CD4-positive, alpha-beta T cell treated with Interleukin-21 for 1 hour (primary cell): Measurements from ENCODE around the gene IQCH.
"Not testable (repeated sequence)": the region's sequence is repeated elsewhere in the genome, so short reads cannot be mapped to it uniquely, and the experiment has no call there.

ENCODE experiments used
- DNase-seq: peaks from one replicate; pipeline ENCODE4 v3.0.0-alpha.2; 2020

The IQCH gene

GRCh38 chr15:67359431-67360079, 105.0 kb downstream of the IQCH start:
- no peak for DNase-seq

- DNase-seq: no peak
Measured at GRCh38 chr15:67361100-67361499, 106.5 kb downstream of the IQCH start.

GRCh38 chr15:67363712-67364111, 109.1 kb downstream of the IQCH start:
- DNase-seq: not testable (repeated sequence)

- DNase-seq: no peak
Measured at GRCh38 chr15:67365994-67366393, 111.4 kb downstream of the IQCH start.

- DNase-seq: no peak
Measured at GRCh38 chr15:67366904-67367303, 112.3 kb downstream of the IQCH start.

GRCh38 chr15:67369359-67369998, 114.9 kb downstream of the IQCH start:
- DNase-seq: no peak

GRCh38 chr15:67370206-67370954, 115.8 kb downstream of the IQCH start:
- no peak for DNase-seq

- no peak for DNase-seq
Measured at GRCh38 chr15:67372543-67372942, 118.0 kb downstream of the IQCH start.

GRCh38 chr15:67372986-67373675, 118.5 kb downstream of the IQCH start:
- DNase-seq: no peak

GRCh38 chr15:67373971-67374370, 119.4 kb downstream of the IQCH start:
- DNase-seq: no peak

GRCh38 chr15:67379530-67379929, 124.9 kb downstream of the IQCH start:
- no peak for DNase-seq

- DNase-seq: no peak
Measured at GRCh38 chr15:67380921-67381320, 126.3 kb downstream of the IQCH start.

- DNase-seq: no peak
Measured at GRCh38 chr15:67381416-67382045, 126.9 kb downstream of the IQCH start.

- no peak for DNase-seq
Measured at GRCh38 chr15:67382723-67383122, 128.1 kb downstream of the IQCH start.

GRCh38 chr15:67383899-67384298, 129.3 kb downstream of the IQCH start:
- DNase-seq: no peak

- no peak for DNase-seq
Measured at GRCh38 chr15:67384761-67385160, 130.2 kb downstream of the IQCH start.

- DNase-seq: no peak
Measured at GRCh38 chr15:67385971-67386370, 131.4 kb downstream of the IQCH start.

- no peak for DNase-seq
Measured at GRCh38 chr15:67386947-67387346, 132.4 kb downstream of the IQCH start.

- no peak for DNase-seq
Measured at GRCh38 chr15:67389975-67390374, 135.4 kb downstream of the IQCH start.

- no peak for DNase-seq
Measured at GRCh38 chr15:67394873-67395639, 140.5 kb downstream of the IQCH start.

GRCh38 chr15:67396114-67396513, 141.5 kb downstream of the IQCH start:
- DNase-seq: no peak

GRCh38 chr15:67397139-67397538, 142.6 kb downstream of the IQCH start:
- DNase-seq: no peak
